Gastrocnemius medialis (tissue), 4 donors: Measurements from ENCODE around the gene SLC6A19. TPM values are rescaled to one million over a fixed set of nuclear protein-coding genes. Genes with fewer than 3 reads are reported as not detected.

ENCODE experiments used
- ATAC-seq, 2 donors: fragments of 150-250 bp; one replicate each; pipeline ENCODE4 v1.9.1; 2016
- DNase-seq, 2 donors: peaks; one replicate each; pipeline ENCODE4 v3.0.0-alpha.2; 2019
- H3K27ac ChIP-seq, 4 donors: fragments of 200-600 bp; sonication (generic); 1 replicate in 1 of 4; 2 replicates in 3 of 4; pipeline ENCODE4 v1.5.1; 2016 to 2018; ENCODE audit warnings: mild to moderate bottlenecking in 2 of 4, moderate library complexity in 1 of 4
- H3K27me3 ChIP-seq, 3 donors: fragments of 200-600 bp; sonication (generic) in 2 of 3; 1 replicate in 1 of 3; 2 replicates in 2 of 3; pipeline versions ENCODE4 v1.5.1 to v1.6.0; 2016 to 2019; ENCODE audit warnings: mild to moderate bottlenecking in 1 of 3, moderate library complexity in 1 of 3
- H3K36me3 ChIP-seq, 2 donors: fragments of 200-600 bp; sonication (generic) in 1 of 2; one replicate each; pipeline ENCODE4 v1.5.1; 2017 to 2018
- H3K4me1 ChIP-seq, 2 donors: fragments of 200-600 bp; sonication (generic) in 1 of 2; one replicate each; pipeline ENCODE4 v1.5.1; 2016 to 2017; ENCODE audit warnings: mild to moderate bottlenecking in 2 of 2
- H3K4me3 ChIP-seq, 4 donors: fragments of 200-600 bp; sonication (generic) in 3 of 4; 1 replicate in 1 of 4; 2 replicates in 3 of 4; pipeline ENCODE4 v1.5.1; 2016 to 2019; ENCODE audit warnings: mild to moderate bottlenecking in 2 of 4
- H3K9me3 ChIP-seq, 3 donors: fragments of 200-600 bp; sonication (generic) in 2 of 3; 1 replicate in 1 of 3; 2 replicates in 2 of 3; pipeline ENCODE4 v1.5.1; 2016 to 2019
- POLR2A ChIP-seq, 2 donors: fragments of 450-650 bp; IDR thresholded peaks; one replicate each; pipeline ENCODE4 v1.6.1; 2017; ENCODE audit warnings: antibody characterized with exemption in 2 of 2, mild to moderate bottlenecking in 2 of 2, moderate library complexity in 2 of 2
- in situ Hi-C, 4 donors: fragments of 200-750 bp; cut with MboI; loops; one replicate each; pipeline versions ENCODE4 v1.15.0 to v1.8.0; 2017; ENCODE audit warnings: low sequenced_read_pairs in 4 of 4
- intact Hi-C: fragments of 100-400 bp; cut with DNase I; formaldehyde crosslinking; loops from one replicate; pipeline ENCODE4 v1.15.1; 2023; ENCODE audit warnings: low total_unique reads
- total RNA-seq, 4 donors: library from RNA; depleted of rRNA; stranded (reverse); fragments of >200 nt; gene quantifications; one replicate each; pipeline versions ENCODE4 v1.1.0 to v1.2.3, GENCODE V29; 2016
- TF ChIP-seq, protein P1 (sequence below), 5 experiments: fragments of 450-650 bp in 3 of 5; fragments of 200-600 bp in 2 of 5; sonication (generic) in 2 of 5; IDR thresholded peaks in 4 of 5; conservative IDR thresholded peaks in 1 of 5; 1 replicate in 4 of 5; 2 replicates in 1 of 5; pipeline ENCODE4 v1.5.1; 2016 to 2019; ENCODE audit warnings: antibody characterized with exemption in 5 of 5, mild to moderate bottlenecking in 3 of 5, moderate library complexity in 3 of 5

SLC6A19 gene
- total RNA-seq, 4 donors from 2014 or later, result 0.05 TPM; not detected in 3

DNA sequence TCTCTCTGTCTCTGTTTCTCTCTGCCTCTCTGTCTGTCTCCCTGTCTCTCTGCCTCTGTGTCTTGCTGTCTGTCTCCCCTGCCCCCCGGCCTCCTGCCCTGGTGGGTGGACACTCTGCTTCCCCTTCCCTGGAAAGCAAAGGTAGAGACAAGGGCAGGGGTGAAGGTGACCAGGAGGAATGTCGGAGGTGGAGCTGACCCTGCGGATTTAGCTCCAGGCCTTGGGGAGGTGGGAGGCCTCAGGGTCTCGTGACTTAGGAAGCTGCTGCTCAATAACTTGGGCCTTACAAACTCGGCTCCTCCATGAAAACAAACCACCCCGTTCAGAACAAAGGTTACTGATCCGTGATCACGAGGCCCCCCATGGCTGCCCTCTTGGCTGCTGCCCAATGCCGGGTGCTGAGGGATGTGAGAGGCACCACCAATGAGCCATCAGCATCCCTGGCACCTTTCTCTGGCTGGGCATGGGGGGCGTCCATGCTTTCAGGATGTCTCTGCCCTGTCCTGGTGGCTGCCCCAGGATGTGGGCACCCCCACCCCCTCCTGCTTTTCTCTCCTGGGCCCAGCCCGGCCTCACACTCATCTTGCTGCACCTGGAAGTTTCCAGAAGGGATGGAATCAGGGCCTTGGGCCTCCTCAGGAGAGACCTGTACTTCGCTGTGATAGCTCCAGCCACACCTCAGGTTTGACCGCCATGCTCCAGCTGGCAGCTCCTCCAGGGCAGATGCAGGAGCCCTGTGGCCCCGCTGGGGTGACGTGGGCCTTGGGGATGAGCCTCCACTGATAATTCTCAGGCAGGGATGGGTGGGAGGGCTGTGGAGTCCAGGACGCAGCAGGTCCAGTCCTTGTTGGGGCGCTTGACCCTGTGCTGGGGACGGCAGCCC lies 14.8 kb upstream of the SLC6A19 start:
- no peaks in the 10 kb centered on the region for H3K4me1 ChIP-seq
- TF ChIP-seq POLR2A (IDR thresholded peaks at IDR 0.05), result no peak
- TF ChIP-seq, protein P1, sequence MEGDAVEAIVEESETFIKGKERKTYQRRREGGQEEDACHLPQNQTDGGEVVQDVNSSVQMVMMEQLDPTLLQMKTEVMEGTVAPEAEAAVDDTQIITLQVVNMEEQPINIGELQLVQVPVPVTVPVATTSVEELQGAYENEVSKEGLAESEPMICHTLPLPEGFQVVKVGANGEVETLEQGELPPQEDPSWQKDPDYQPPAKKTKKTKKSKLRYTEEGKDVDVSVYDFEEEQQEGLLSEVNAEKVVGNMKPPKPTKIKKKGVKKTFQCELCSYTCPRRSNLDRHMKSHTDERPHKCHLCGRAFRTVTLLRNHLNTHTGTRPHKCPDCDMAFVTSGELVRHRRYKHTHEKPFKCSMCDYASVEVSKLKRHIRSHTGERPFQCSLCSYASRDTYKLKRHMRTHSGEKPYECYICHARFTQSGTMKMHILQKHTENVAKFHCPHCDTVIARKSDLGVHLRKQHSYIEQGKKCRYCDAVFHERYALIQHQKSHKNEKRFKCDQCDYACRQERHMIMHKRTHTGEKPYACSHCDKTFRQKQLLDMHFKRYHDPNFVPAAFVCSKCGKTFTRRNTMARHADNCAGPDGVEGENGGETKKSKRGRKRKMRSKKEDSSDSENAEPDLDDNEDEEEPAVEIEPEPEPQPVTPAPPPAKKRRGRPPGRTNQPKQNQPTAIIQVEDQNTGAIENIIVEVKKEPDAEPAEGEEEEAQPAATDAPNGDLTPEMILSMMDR (IDR thresholded peaks at IDR 0.05 in 4 of 5, conservative IDR thresholded peaks at IDR 0.05 in 1 of 5), result no peak
- ATAC-seq (no peak), DNase-seq (no peak)
- no peaks in the 10 kb centered on the region for H3K9me3 ChIP-seq
- H3K27ac ChIP-seq, result no peak overlapping the region
- H3K4me3 ChIP-seq, result no peak overlapping the region
- no peaks in the 10 kb centered on the region for H3K36me3 ChIP-seq
- intact Hi-C loops, result no loop called here
- in situ Hi-C loops, result no loop called here
- peaks cover 22% of the 10 kb centered on the region in 3 donors for H3K27me3 ChIP-seq

DNA sequence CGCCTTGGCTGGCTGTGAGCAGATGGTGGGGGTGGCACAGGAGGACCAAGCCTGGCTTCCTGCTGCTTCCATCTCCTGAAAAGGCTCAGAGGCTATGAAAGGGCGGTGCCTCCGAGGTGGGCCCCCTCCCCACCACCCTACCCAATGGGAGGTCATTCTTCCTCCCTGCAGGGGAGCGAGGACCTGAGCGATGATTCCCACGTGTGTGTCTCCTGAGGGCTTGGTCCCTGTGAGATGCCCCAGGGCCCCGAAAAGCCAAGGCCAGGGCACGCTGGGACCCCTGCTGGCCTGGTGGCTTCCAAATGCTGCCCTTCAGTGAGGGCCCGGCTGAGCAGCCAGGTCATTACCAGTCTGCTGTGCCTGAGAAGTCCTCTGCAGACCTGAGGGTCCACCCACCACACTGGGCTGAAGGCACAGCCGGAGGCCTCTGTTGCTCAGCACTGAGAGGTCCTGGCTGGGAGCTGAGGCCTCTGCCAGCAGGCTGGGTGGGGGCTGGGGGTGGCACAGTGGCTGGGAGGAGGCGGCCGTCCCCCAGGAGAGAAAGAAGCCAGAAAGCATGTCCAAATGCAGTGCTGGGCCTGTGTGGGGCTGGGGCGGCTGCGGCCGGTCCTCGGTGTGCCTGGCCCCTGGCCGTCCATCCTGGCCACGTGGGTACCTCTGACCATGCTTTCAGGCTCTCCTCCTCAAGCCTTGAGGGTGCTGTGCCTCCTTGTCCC lies 14.0 kb upstream of the SLC6A19 start:
- H3K9me3 ChIP-seq, result no peaks in the 10 kb centered on the region
- H3K4me3 ChIP-seq, result no peak overlapping the region
- H3K27me3 ChIP-seq, result peaks cover 22% of the 10 kb centered on the region in 3 donors
- TF ChIP-seq POLR2A (IDR thresholded peaks at IDR 0.05), result no peak
- TF ChIP-seq, protein P1 (IDR thresholded peaks at IDR 0.05 in 4 of 5, conservative IDR thresholded peaks at IDR 0.05 in 1 of 5), result no peak
- DNase-seq, result no peak
- ATAC-seq, result no peak
- intact Hi-C loops (no loop called here), in situ Hi-C loops (no loop called here)
- no peaks in the 10 kb centered on the region for H3K36me3 ChIP-seq
- no peak overlapping the region for H3K27ac ChIP-seq
- H3K4me1 ChIP-seq, result no peaks in the 10 kb centered on the region

DNA sequence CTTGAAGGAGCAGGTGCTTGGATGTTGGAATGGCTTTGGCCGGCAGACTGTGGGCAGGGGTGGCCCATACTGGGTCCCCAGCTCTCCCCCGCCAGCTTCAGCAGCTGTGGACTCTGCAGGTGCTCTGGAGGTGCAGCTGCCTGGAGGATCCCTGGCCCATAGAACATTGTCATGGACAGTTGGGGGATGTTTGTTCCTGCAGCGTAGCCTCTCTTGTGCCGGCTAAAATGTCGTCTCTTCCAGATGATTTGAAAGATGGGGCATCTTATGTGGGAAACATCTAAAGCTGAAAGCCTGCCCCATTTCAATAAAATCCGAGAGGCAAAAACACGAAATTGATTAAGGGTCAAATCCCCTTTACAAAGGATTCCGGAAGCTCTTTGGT lies 13.5 kb upstream of the SLC6A19 start:
- Histone ChIP-seq H3K27ac (no peak overlapping the region), H3K4me1 (no peaks in the 10 kb centered on the region), H3K4me3 (no peak overlapping the region), H3K36me3 (no peaks in the 10 kb centered on the region), H3K27me3 (peaks cover 22% of the 10 kb centered on the region in 3 donors), H3K9me3 (no peaks in the 10 kb centered on the region)
- no peak for ATAC-seq
- in situ Hi-C loops (no loop called here), intact Hi-C loops (no loop called here)
- no peak for DNase-seq
- TF ChIP-seq, protein P1 (IDR thresholded peaks at IDR 0.05 in 4 of 5, conservative IDR thresholded peaks at IDR 0.05 in 1 of 5), result no peak
- TF ChIP-seq POLR2A (IDR thresholded peaks at IDR 0.05), result no peak

DNA sequence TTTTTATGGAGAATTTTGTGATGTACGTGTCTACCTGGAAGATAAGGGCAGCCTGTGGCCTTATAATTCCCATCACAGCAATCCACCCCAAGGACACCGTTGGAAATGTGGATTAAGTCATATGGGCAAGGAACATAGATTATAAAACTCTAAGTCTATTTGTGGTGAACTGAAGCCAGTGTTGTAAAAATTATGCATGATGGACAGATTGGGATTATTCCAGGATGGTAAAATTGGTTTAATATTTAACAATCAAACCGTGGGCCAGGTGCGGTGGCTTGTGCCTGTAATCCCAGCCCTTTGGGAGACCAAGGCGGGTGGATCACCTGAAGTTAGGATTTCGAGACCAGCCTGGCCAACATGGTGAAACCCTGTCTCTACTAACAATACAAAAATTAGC lies 12.9 kb upstream of the SLC6A19 start:
- in situ Hi-C loops, result no loop called here
- no peak for DNase-seq
- H3K27me3 ChIP-seq, result peaks cover 22% of the 10 kb centered on the region in 3 donors

More for the DNA sequence above, 12.9 kb upstream of the SLC6A19 start:
- Histone ChIP-seq H3K36me3 (no peaks in the 10 kb centered on the region), H3K27ac (no peak overlapping the region), H3K9me3 (no peaks in the 10 kb centered on the region), H3K4me3 (no peak overlapping the region), H3K4me1 (no peaks in the 10 kb centered on the region)
- ATAC-seq, result no peak
- TF ChIP-seq, protein P1 (IDR thresholded peaks at IDR 0.05 in 4 of 5, conservative IDR thresholded peaks at IDR 0.05 in 1 of 5), result no peak
- TF ChIP-seq POLR2A (IDR thresholded peaks at IDR 0.05), result no peak
- intact Hi-C loops, result no loop called here
